ENCODE data around the gene CST3.
A peak's percentile ranks its signal among the peaks of the same experiment; 100 is the strongest.

Gene CST3

GRCh38 chr20:23612396-23612795, 25.4 kb downstream of the CST3 start (continued):
- TF ChIP-seq, protein P1, sequence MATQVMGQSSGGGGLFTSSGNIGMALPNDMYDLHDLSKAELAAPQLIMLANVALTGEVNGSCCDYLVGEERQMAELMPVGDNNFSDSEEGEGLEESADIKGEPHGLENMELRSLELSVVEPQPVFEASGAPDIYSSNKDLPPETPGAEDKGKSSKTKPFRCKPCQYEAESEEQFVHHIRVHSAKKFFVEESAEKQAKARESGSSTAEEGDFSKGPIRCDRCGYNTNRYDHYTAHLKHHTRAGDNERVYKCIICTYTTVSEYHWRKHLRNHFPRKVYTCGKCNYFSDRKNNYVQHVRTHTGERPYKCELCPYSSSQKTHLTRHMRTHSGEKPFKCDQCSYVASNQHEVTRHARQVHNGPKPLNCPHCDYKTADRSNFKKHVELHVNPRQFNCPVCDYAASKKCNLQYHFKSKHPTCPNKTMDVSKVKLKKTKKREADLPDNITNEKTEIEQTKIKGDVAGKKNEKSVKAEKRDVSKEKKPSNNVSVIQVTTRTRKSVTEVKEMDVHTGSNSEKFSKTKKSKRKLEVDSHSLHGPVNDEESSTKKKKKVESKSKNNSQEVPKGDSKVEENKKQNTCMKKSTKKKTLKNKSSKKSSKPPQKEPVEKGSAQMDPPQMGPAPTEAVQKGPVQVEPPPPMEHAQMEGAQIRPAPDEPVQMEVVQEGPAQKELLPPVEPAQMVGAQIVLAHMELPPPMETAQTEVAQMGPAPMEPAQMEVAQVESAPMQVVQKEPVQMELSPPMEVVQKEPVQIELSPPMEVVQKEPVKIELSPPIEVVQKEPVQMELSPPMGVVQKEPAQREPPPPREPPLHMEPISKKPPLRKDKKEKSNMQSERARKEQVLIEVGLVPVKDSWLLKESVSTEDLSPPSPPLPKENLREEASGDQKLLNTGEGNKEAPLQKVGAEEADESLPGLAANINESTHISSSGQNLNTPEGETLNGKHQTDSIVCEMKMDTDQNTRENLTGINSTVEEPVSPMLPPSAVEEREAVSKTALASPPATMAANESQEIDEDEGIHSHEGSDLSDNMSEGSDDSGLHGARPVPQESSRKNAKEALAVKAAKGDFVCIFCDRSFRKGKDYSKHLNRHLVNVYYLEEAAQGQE (tag by site-specific recombination; IDR thresholded peaks at IDR 0.05), result no peak
- TF ChIP-seq ZBTB8A (tag by site-specific recombination; IDR thresholded peaks at IDR 0.05), result no peak
- no peak for TF ChIP-seq SETDB1 (IDR thresholded peaks at IDR 0.05; ENCODE audit: insufficient read length, low read length)
- no peak for TF ChIP-seq ZNF2 (tag by site-specific recombination; IDR thresholded peaks at IDR 0.05)

- POLR2A ChIA-PET, result no interaction called here
These were observed 28.2 kb downstream of the CST3 start for GRCh38 chr20:23609486-23610109.

GRCh38 chr20:23608251-23608846, 29.4 kb downstream of the CST3 start:
- ChIA-PET CTCF (interaction anchor here (9.3 kb wide), 1 partner anchor 165 kb away, joined by 84 read pairs; no protein-coding TSS in a partner anchor), POLR2A (no interaction called here)
- no peaks in the 10 kb centered on the region for H3K9me3 ChIP-seq (ENCODE audit: control insufficient read depth, insufficient read depth, low read depth, low read length)
- no peak overlapping the region for H3K27ac ChIP-seq (ENCODE audit: extremely low read depth, low read depth, low read length)
- no peak for TF ChIP-seq ZNF202 (tag by site-specific recombination; IDR thresholded peaks at IDR 0.05; ENCODE audit: borderline replicate concordance)
- peak; percentile 38; the same call in 1 of the 2 replicates for TF ChIP-seq ZIC2 (tag by site-specific recombination; IDR thresholded peaks at IDR 0.05)
- TF ChIP-seq GLI2 (tag by site-specific recombination; IDR thresholded peaks at IDR 0.05; ENCODE audit: borderline replicate concordance, low read depth), result no peak
- no peak overlapping the region for H3K4me3 ChIP-seq (ENCODE audit: low read depth, low read length)
- H3K36me3 ChIP-seq (ENCODE audit: control insufficient read depth in 2 of 2, insufficient read depth in 1 of 2, low read length in 2 of 2), result no peaks in the 10 kb centered on the region
- no peaks in the 10 kb centered on the region for H3K4me1 ChIP-seq (ENCODE audit: control insufficient read depth, insufficient read depth, low read length)

More at GRCh38 chr20:23609486-23610109, 28.2 kb downstream of the CST3 start:
- Histone ChIP-seq H3K9me3 (ENCODE audit: control insufficient read depth, insufficient read depth, low read depth, low read length) (no peaks in the 10 kb centered on the region), H3K36me3 (ENCODE audit: control insufficient read depth in 2 of 2, insufficient read depth in 1 of 2, low read length in 2 of 2) (no peaks in the 10 kb centered on the region), H3K4me3 (ENCODE audit: low read depth, low read length) (no peak overlapping the region), H3K4me1 (ENCODE audit: control insufficient read depth, insufficient read depth, low read length) (no peaks in the 10 kb centered on the region), H3K27ac (ENCODE audit: extremely low read depth, low read depth, low read length) (no peak overlapping the region)
- TF ChIP-seq SCRT1 (tag by site-specific recombination; IDR thresholded peaks at IDR 0.05; ENCODE audit: borderline replicate concordance), result peak; percentile 64
- peak; percentile 72 for TF ChIP-seq SCRT2 (tag by site-specific recombination; IDR thresholded peaks at IDR 0.05)
- TF ChIP-seq BCL11A (tag by site-specific recombination; IDR thresholded peaks at IDR 0.05; ENCODE audit: low read depth), result no peak
- no peak for TF ChIP-seq TSHZ1 (tag by site-specific recombination; IDR thresholded peaks at IDR 0.05; ENCODE audit: borderline replicate concordance)
- CTCF ChIA-PET, result interaction anchor here (1.2 kb wide), 1 partner anchor 162 kb away, joined by 7 read pairs; no protein-coding TSS in a partner anchor
